HUES48 (cell line): Measurements from ENCODE around the gene ZNF345.

Experiments
- H3K27ac ChIP-seq: one replicate; pipeline ENCODE4 v1.7.0; 2013; ENCODE audit warnings: low read depth, low read length, inconsistent platforms
- H3K27me3 ChIP-seq: 2 replicates; pipeline ENCODE4 v1.6.1; 2013; ENCODE audit warnings: mild to moderate bottlenecking, low read length; ENCODE audit not compliant: control insufficient read depth, insufficient read depth
- H3K36me3 ChIP-seq: 2 replicates; pipeline ENCODE4 v1.6.1; 2013; ENCODE audit warnings: low read length; ENCODE audit not compliant: control insufficient read depth, insufficient read depth
- H3K4me1 ChIP-seq: 2 replicates; pipeline ENCODE4 v1.6.1; 2013; ENCODE audit warnings: mild to moderate bottlenecking, low read length; ENCODE audit not compliant: control insufficient read depth, insufficient read depth
- H3K4me3 ChIP-seq: 2 replicates; pipeline ENCODE4 v1.5.1; 2013; ENCODE audit warnings: mild to moderate bottlenecking, low read depth, low read length
- H3K9ac ChIP-seq: 2 replicates; pipeline ENCODE4 v1.6.1; 2013; ENCODE audit warnings: mild to moderate bottlenecking, low read depth, low read length, moderate library complexity
- H3K9me3 ChIP-seq: 2 replicates; pipeline ENCODE4 v1.6.1; 2013; ENCODE audit warnings: low read length; ENCODE audit not compliant: control insufficient read depth, insufficient read depth

ZNF345 gene

GRCh38 chr19:36849701-36850558, 746 bp upstream of the ZNF345 start:
- H3K4me1 ChIP-seq, result no peaks in the 10 kb centered on the region
- H3K4me3 ChIP-seq, result peak overlapping the region; percentile 96
- peak overlapping the region; percentile 72 for H3K9ac ChIP-seq
- H3K36me3 ChIP-seq, result peaks cover 16% of the 10 kb centered on the region
- H3K27me3 ChIP-seq, result no peaks in the 10 kb centered on the region
- no peaks in the 10 kb centered on the region; the same call in 1 of the 2 replicates for H3K9me3 ChIP-seq
- peak overlapping the region; percentile 69 for H3K27ac ChIP-seq

GRCh38 chr19:36851898-36852297, 1.2 kb downstream of the ZNF345 start:
- Histone ChIP-seq H3K4me3 (peak overlapping the region; percentile 96), H3K27me3 (no peaks in the 10 kb centered on the region), H3K9me3 (peaks cover 9% of the 10 kb centered on the region; the same call in 1 of the 2 replicates), H3K9ac (no peak overlapping the region), H3K36me3 (peaks cover 25% of the 10 kb centered on the region), H3K4me1 (no peaks in the 10 kb centered on the region), H3K27ac (no peak overlapping the region)

GRCh38 chr19:36876993-36877938, 26.6 kb downstream of the ZNF345 start:
- Histone ChIP-seq H3K27ac (no peak overlapping the region), H3K27me3 (no peaks in the 10 kb centered on the region), H3K9me3 (peaks cover 92% of the 10 kb centered on the region), H3K36me3 (peaks cover 35% of the 10 kb centered on the region), H3K4me1 (no peaks in the 10 kb centered on the region), H3K9ac (no peak overlapping the region), H3K4me3 (peak overlapping the region; percentile 16; the same call in 1 of the 2 replicates)

DNA sequence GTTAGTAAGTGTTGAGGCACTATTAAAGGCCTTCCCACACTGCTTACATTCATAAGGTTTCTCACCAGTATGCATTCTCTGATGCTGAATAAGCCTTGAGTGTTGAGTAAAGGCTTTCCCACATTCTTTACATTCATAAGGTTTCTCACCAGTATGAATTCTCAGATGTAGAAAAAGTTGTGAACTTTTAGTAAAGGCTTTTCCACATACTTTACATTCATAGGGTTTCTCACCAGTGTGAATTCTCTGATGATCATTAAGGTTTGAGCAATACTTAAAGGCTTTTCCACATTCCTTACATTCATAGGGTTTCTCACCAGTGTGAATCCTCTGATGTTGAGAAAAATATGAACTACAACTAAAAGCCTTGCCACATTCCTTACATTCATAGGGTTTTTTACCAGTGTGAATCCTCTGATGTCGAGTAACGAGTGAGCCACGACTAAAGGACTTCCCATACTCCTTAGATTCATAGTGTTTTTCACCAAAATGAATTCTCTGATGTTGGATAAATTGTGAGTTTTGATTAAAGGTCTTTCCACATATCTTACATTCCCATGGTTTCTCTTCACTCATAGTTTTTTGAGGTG, 41.2 kb downstream of the ZNF345 start:
- Histone ChIP-seq H3K4me3 (peak overlapping the region; percentile 21; the same call in 1 of the 2 replicates), H3K4me1 (no peaks in the 10 kb centered on the region), H3K9me3 (peaks cover 91% of the 10 kb centered on the region), H3K9ac (no peak overlapping the region), H3K27ac (no peak overlapping the region), H3K27me3 (no peaks in the 10 kb centered on the region), H3K36me3 (peaks cover 40% of the 10 kb centered on the region)

GRCh38 chr19:36894849-36895383, 44.2 kb downstream of the ZNF345 start:
- Histone ChIP-seq H3K4me3 (peak overlapping the region; percentile 26; the same call in 1 of the 2 replicates), H3K27ac (no peak overlapping the region), H3K4me1 (no peaks in the 10 kb centered on the region), H3K36me3 (peaks cover 42% of the 10 kb centered on the region), H3K27me3 (no peaks in the 10 kb centered on the region), H3K9me3 (peaks cover 91% of the 10 kb centered on the region), H3K9ac (no peak overlapping the region)

DNA sequence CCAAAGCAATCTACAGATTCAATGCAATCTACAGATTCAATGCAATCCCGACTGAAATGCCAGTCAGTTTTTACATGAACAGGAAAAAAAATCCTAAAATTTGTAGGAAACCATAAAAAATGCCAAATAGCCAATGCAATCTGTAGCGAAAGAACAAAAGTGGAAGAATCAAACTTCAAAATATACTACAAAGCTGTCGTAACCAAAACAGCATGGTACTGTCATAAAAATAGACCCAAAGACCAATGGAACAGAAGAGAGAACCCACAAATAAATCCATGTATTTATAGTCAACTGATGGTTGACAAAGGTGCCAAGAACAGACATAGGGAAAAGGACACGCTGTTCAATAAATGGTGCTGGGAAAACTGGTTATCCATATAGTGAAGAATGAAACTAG, 47.7 kb downstream of the ZNF345 start:
- H3K27me3 ChIP-seq, result no peaks in the 10 kb centered on the region
- H3K9ac ChIP-seq, result no peak overlapping the region
- peaks cover 81% of the 10 kb centered on the region for H3K9me3 ChIP-seq
- H3K4me1 ChIP-seq, result no peaks in the 10 kb centered on the region
- H3K4me3 ChIP-seq, result no peak overlapping the region
- peaks cover 23% of the 10 kb centered on the region; the same call in 1 of the 2 replicates for H3K36me3 ChIP-seq
- H3K27ac ChIP-seq, result no peak overlapping the region

DNA sequence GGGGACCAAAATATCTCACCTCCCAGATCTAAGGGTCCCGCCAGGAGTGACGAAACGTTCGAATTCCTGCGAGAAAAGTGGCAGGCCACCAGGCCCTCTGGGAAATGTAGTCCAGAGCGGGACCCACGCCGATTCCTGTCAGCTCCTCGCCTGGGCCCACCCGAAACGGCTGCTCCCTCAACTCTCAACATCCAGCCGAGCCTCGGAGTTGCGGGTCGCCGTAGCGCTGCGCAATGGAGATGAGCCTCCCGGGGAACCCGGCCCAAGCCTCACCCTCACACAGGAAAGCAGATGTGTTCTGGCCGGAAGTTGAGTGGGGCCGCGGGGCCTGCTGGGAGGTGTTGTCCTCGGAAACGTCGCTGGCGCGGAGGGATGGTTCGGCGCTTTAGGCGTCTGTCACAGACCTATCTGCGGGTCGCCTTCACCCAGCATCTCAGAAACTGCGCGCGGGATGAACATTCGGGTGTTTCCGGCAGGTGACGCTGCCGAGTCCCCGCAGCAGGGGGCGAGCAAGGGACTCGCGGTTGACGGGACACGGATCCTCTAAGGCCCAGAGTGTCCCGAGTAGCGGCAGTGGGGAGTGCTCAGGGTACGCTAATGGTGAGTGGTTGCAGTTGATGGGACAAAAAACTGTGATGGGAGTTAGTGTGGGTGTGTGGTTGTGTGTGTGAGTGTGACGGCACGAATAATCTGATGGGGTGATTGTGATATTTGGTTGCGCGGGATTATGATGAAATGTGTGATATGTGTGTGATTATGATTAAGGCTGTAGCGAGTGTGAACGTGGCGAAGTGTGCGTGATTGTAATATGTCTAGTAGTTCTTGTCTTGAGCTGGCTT, 65.5 kb downstream of the ZNF345 start, which contains the start of the genes ZNF568 and ZNF829:
TSS of gene ZNF568 (plus strand) at position 341 of the 839 bp plus-strand sequence. CDS start 6,439 bp downstream, outside the sequence.
TSS of gene ZNF829 (minus strand) at position 300 of the 839 bp plus-strand sequence. CDS start 1,124 bp downstream, outside the sequence.
- H3K27ac ChIP-seq, result peak within 1 kb of the TSS; percentile 66
- no peaks in the 10 kb centered on the region for H3K4me1 ChIP-seq
- H3K27me3 ChIP-seq, result no peaks in the 10 kb centered on the region
- H3K9ac ChIP-seq, result peak within 1 kb of the TSS; percentile 88
- H3K4me3 ChIP-seq, result peak within 1 kb of the TSS; percentile 96
- H3K36me3 ChIP-seq, result peaks cover 11% of the 10 kb centered on the region; the same call in 1 of the 2 replicates
- peaks cover 26% of the 10 kb centered on the region for H3K9me3 ChIP-seq

DNA sequence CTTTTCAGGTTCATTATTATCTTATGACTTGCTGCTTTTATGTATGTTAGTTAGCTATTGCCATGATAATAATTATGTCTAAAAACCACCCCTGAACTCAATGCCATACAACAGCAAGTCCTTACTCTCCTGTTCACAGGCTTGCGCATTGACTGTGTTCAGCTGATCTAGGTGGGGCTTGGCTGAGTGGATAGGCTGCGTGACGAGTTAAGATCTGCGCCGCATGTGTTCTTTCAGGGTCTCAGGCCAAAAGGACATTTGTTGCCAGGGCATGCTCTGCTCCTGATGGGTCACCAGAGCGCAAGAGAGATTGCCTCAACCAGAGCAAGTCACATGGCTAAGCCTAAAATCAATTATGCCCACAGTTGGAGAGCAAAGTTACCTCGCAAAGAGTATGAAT, 66.3 kb downstream of the ZNF345 start:
- Histone ChIP-seq H3K9ac (peak overlapping the region; percentile 88), H3K36me3 (peaks cover 9% of the 10 kb centered on the region; the same call in 1 of the 2 replicates), H3K4me1 (no peaks in the 10 kb centered on the region), H3K9me3 (peaks cover 24% of the 10 kb centered on the region), H3K27ac (no peak overlapping the region), H3K27me3 (no peaks in the 10 kb centered on the region), H3K4me3 (peak overlapping the region; percentile 96)

GRCh38 chr19:36918090-36918489, 67.4 kb downstream of the ZNF345 start:
- peaks cover 9% of the 10 kb centered on the region; the same call in 1 of the 2 replicates for H3K36me3 ChIP-seq
- H3K27me3 ChIP-seq, result no peaks in the 10 kb centered on the region
- no peaks in the 10 kb centered on the region for H3K4me1 ChIP-seq
- no peak overlapping the region for H3K27ac ChIP-seq
- no peak overlapping the region for H3K4me3 ChIP-seq
- H3K9ac ChIP-seq, result no peak overlapping the region
- H3K9me3 ChIP-seq, result peaks cover 26% of the 10 kb centered on the region
